Nephron (organoid): Measurements from ENCODE around the gene RBP3.

ENCODE experiments used
- H3K27ac Mint-ChIP-seq, 3 experiments: 2 replicates each; pipeline ENCODE4 v1.8.0; 2020; ENCODE audit warnings: mixed read lengths in 3 of 3, mild to moderate bottlenecking in 2 of 3, moderate library complexity in 1 of 3
- H3K27me3 Mint-ChIP-seq: 2 replicates; pipeline ENCODE4 v1.8.0; 2021; ENCODE audit warnings: low read depth, mild to moderate bottlenecking, moderate library complexity, mixed read lengths
- H3K36me3 Mint-ChIP-seq: 2 replicates; pipeline ENCODE4 v1.8.0; 2020; ENCODE audit warnings: low read depth, mixed read lengths
- H3K4me1 Mint-ChIP-seq: 2 replicates; pipeline ENCODE4 v1.8.0; 2020; ENCODE audit warnings: mixed read lengths
- H3K4me3 Mint-ChIP-seq, 3 experiments: 2 replicates each; pipeline ENCODE4 v1.8.0; 2020; ENCODE audit warnings: mild to moderate bottlenecking in 3 of 3, mixed read lengths in 3 of 3, moderate library complexity in 2 of 3
- H3K9me3 Mint-ChIP-seq: 2 replicates; pipeline ENCODE4 v1.8.0; 2020; ENCODE audit warnings: mixed read lengths
- TF ChIP-seq, protein P1 (sequence below), 3 experiments: fragments of 200-600 bp; sonication (generic); IDR thresholded peaks; one replicate each; pipeline ENCODE4 v1.5.0; 2021; ENCODE audit warnings: antibody characterized with exemption in 3 of 3; ENCODE audit not compliant: unreplicated experiment in 3 of 3

RBP3 gene

DNA sequence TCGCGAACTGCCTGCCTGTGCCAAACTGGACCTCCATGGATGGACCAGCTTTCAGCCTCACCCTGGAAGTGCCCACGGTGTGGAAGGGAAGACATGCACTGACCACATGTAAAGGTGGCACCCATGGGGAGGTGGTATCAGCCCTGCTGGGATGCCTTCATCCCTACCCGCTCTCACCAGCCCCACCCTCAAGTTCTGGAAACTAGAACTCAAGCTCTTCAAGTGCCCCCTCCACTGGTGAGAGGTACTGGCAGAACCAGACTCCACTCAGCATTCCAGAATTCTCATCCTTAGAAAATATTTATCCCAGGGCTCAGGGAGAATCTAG lies 30.0 kb downstream of the RBP3 start:
- TF ChIP-seq, protein P1, sequence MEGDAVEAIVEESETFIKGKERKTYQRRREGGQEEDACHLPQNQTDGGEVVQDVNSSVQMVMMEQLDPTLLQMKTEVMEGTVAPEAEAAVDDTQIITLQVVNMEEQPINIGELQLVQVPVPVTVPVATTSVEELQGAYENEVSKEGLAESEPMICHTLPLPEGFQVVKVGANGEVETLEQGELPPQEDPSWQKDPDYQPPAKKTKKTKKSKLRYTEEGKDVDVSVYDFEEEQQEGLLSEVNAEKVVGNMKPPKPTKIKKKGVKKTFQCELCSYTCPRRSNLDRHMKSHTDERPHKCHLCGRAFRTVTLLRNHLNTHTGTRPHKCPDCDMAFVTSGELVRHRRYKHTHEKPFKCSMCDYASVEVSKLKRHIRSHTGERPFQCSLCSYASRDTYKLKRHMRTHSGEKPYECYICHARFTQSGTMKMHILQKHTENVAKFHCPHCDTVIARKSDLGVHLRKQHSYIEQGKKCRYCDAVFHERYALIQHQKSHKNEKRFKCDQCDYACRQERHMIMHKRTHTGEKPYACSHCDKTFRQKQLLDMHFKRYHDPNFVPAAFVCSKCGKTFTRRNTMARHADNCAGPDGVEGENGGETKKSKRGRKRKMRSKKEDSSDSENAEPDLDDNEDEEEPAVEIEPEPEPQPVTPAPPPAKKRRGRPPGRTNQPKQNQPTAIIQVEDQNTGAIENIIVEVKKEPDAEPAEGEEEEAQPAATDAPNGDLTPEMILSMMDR (IDR thresholded peaks at IDR 0.05; ENCODE audit: unreplicated experiment in 3 of 3), result no peak
- Mint-ChIP-seq H3K4me3 (no peak overlapping the region), H3K27me3 (peaks cover 57% of the 10 kb centered on the region), H3K9me3 (peaks cover 2% of the 10 kb centered on the region), H3K36me3 (no peaks in the 10 kb centered on the region), H3K4me1 (peaks cover 52% of the 10 kb centered on the region), H3K27ac (peak overlapping the region in 1 of 3 experiments; percentile 77)

DNA sequence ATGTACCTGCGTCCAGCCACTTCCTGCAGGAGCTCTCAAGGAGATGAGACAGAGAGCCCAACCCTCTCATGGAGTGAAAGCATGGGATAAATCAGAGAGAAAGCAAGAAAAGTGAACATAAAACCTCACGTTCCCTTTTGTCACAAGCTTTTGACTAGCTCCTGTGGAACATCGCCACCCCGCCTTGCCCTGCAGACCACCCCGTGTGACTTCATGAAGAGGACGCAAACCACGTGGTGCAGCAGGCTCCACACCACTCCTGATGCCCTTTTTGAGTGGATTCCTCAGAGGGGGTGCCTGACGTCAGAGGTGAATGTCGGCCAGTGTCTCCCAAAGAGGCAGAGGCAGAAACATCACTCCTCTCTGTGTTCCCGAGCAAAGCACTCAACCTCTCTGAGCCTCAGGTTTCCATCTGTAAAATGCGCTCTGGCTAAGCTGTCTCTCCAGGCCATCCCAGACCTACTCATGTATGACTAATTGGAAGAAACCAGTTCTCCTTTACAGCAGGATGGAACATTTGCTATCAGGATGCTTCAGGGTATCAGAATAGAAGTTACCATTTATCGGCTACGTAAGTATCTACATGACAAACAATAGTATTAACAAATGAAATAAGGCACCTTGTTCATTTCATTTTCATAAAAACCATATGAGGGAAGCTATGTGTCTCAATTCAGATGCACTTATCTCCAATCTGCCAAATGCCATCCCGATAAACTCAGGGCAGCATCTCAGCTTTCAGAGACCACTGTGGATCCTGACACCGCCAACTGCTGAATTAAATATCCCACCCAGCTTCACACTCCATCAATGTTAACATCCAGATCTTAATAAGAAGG lies 30.7 kb downstream of the RBP3 start:
- Mint-ChIP-seq H3K4me3 (no peak overlapping the region), H3K36me3 (no peaks in the 10 kb centered on the region), H3K27ac (no peak overlapping the region), H3K4me1 (peaks cover 53% of the 10 kb centered on the region), H3K9me3 (peaks cover 2% of the 10 kb centered on the region), H3K27me3 (peaks cover 60% of the 10 kb centered on the region)
- TF ChIP-seq, protein P1 (IDR thresholded peaks at IDR 0.05; ENCODE audit: unreplicated experiment in 3 of 3), result no peak

DNA sequence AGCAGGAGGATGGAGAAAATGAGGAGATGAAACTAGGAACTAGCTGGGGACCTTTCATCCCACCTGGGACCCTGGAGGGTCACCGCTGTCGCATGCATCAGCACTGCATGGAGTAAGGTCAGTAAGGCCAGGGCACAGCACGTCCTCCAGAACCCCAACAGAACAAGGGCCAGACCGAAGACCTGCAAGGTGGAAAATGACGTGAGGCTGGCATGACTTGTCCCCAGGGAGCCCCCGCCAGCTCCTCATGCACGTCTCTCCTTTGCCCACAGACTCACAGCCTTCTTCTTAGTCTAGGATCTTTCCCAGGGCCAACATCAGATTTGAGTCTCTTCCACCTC lies 31.3 kb downstream of the RBP3 start:
- peaks cover 60% of the 10 kb centered on the region for H3K27me3 Mint-ChIP-seq
- TF ChIP-seq, protein P1 (IDR thresholded peaks at IDR 0.05; ENCODE audit: unreplicated experiment in 3 of 3), result no peak
- H3K4me1 Mint-ChIP-seq, result peaks cover 55% of the 10 kb centered on the region
- no peaks in the 10 kb centered on the region for H3K36me3 Mint-ChIP-seq
- peaks cover 2% of the 10 kb centered on the region for H3K9me3 Mint-ChIP-seq
- no peak overlapping the region for H3K4me3 Mint-ChIP-seq
- no peak overlapping the region for H3K27ac Mint-ChIP-seq

DNA sequence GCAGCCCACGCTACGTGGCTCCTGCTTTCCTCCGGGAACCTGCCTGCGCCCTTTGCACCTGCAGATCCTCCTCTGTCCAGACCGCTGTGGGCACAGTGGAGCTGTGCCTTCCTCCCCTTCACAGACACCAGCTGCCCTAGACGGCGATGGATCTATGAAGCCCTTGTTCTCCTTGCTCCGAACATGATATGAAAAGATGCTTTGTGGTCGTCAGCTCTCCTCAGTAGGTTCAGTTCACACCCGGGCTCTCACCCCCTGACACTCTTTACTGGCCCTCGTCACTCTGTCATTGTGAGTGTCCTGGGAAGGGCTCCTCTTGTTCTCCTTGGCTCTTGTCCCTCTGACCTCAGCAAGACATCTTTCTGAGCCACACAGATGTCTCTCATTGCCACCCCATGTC lies 31.7 kb downstream of the RBP3 start:
- no peak overlapping the region for H3K27ac Mint-ChIP-seq
- H3K4me3 Mint-ChIP-seq, result no peak overlapping the region
- H3K36me3 Mint-ChIP-seq, result no peaks in the 10 kb centered on the region
- H3K4me1 Mint-ChIP-seq, result peaks cover 55% of the 10 kb centered on the region
- peaks cover 4% of the 10 kb centered on the region for H3K9me3 Mint-ChIP-seq
- peaks cover 60% of the 10 kb centered on the region for H3K27me3 Mint-ChIP-seq
- TF ChIP-seq, protein P1 (IDR thresholded peaks at IDR 0.05; ENCODE audit: unreplicated experiment in 3 of 3), result no peak

DNA sequence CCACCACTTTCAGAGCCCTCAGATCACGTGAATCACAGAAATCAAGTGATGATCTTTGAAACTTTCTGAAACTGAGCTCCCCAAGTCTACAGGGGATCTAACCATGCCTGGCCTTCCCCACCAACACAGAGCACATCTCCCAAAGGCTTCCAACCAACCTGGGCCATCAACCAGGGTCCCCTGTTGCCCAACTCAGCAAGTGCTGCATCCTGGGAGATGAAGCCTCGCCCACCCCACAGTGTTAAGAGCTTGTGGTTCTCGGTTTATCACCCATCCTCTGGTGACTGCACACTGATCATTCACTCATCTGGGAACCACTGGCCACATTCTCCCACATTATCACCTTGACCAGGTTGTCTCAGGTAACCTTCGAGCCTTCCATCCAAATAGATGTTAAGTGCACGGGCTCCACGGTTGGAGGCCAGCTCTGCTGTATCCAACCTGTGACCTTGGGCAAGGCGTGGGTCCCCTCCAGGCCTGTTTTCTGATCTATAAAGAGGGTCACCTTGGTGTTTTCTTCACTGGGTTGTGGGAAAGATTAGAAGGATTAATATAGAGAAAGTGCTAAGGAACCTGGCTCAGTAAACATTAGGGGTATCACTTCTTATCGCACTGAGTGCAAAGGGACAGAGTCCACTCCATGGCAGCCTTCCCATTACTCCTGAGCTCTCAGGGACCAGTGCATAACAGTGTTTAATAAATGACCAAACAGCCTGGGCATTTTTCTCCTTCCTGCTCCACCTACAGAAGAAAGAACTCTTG lies 32.4 kb downstream of the RBP3 start:
- peak overlapping the region in 1 of 3 experiments; percentile 68 for H3K27ac Mint-ChIP-seq

More for the DNA sequence above, 32.4 kb downstream of the RBP3 start:
- H3K27me3 Mint-ChIP-seq, result peaks cover 63% of the 10 kb centered on the region
- no peaks in the 10 kb centered on the region for H3K36me3 Mint-ChIP-seq
- H3K4me3 Mint-ChIP-seq, result peak overlapping the region in 1 of 3 experiments; percentile 18
- TF ChIP-seq, protein P1 (IDR thresholded peaks at IDR 0.05; ENCODE audit: unreplicated experiment in 3 of 3), result no peak
- peaks cover 50% of the 10 kb centered on the region for H3K4me1 Mint-ChIP-seq
- H3K9me3 Mint-ChIP-seq, result peaks cover 6% of the 10 kb centered on the region
